WTC11 (cell line): ENCODE data around the gene AADAT. TPM values are rescaled to one million over a fixed set of nuclear protein-coding genes. Genes with fewer than 3 reads are reported as not detected.

ENCODE experiments used
- ATAC-seq: fragments of 200-7000 bp; cut with Tn5 transposase; 2 replicates; pipeline ENCODE4 v1.10.0; 2021; ENCODE audit warnings: mild to moderate bottlenecking, moderate library complexity
- CTCF ChIA-PET: fragments of 300-600 bp; sonication (Branson Sonifier 250); formaldehyde crosslinking; loops from one replicate; lab custom pipeline; 2021; ENCODE audit warnings: antibody characterized with exemption; lab: Charles Lee
- POLR2A ChIA-PET: fragments of 350-600 bp; sonication (Branson Sonifier 250); formaldehyde crosslinking; loops from one replicate; lab custom pipeline; 2021; ENCODE audit warnings: antibody characterized with exemption; lab: Charles Lee
- DNase-seq: peaks from one replicate; pipeline ENCODE4 v3.0.0; 2021; ENCODE audit warnings: low spot score
- H3K27ac Mint-ChIP-seq: 2 replicates; pipeline ENCODE4 v1.8.0; 2021; ENCODE audit warnings: mixed read lengths
- H3K27me3 Mint-ChIP-seq: 2 replicates; pipeline ENCODE4 v1.8.0; 2021; ENCODE audit warnings: low read depth, mild to moderate bottlenecking, moderate library complexity, mixed read lengths
- H3K36me3 Mint-ChIP-seq: 2 replicates; pipeline ENCODE4 v1.8.0; 2021; ENCODE audit warnings: mixed read lengths
- H3K4me1 Mint-ChIP-seq: 2 replicates; pipeline ENCODE4 v1.8.0; 2022; ENCODE audit warnings: mixed read lengths
- H3K4me3 Mint-ChIP-seq: 2 replicates; pipeline ENCODE4 v1.8.0; 2021; ENCODE audit warnings: mild to moderate bottlenecking, moderate library complexity, mixed read lengths
- H3K9me3 Mint-ChIP-seq: 2 replicates; pipeline ENCODE4 v1.8.0; 2021; ENCODE audit warnings: mixed read lengths
- FOXJ3 ChIP-seq: sonication (generic); formaldehyde crosslinking; IDR thresholded peaks from 2 replicates; pipeline ENCODE4 v1.9.0; 2021; ENCODE audit warnings: missing genetic modification reagents, mild to moderate bottlenecking, borderline replicate concordance
- MXD4 ChIP-seq: fragments of 250-450 bp; sonication (Bioruptor Pico); IDR thresholded peaks from 2 replicates; pipeline ENCODE4 v1.8.0; 2021; ENCODE audit warnings: mild to moderate bottlenecking, moderate library complexity, borderline replicate concordance
- SMAD4 ChIP-seq: sonication (generic); formaldehyde crosslinking; IDR thresholded peaks from 2 replicates; pipeline ENCODE4 v1.8.0; 2022; ENCODE audit warnings: mild to moderate bottlenecking, missing genetic modification reagents
- total RNA-seq: library from RNA; stranded (reverse); gene quantifications from 3 replicates; pipeline ENCODE4 v1.2.3, GENCODE V29; 2021
- TF ChIP-seq, protein P1 (sequence below): fragments of 250-450 bp; sonication (Bioruptor Pico); IDR thresholded peaks from 2 replicates; pipeline ENCODE4 v1.9.0; 2021; ENCODE audit warnings: mild to moderate bottlenecking, borderline replicate concordance
- TF ChIP-seq, protein P2 (sequence below): sonication (generic); formaldehyde crosslinking; IDR thresholded peaks from 2 replicates; pipeline ENCODE4 v1.8.1; 2023; ENCODE audit warnings: mild to moderate bottlenecking, missing genetic modification reagents
- TF ChIP-seq, protein P3 (sequence below): fragments of 250-450 bp; sonication (Bioruptor Pico); IDR thresholded peaks from 2 replicates; pipeline ENCODE4 v2.1.2; 2022; ENCODE audit warnings: mild to moderate bottlenecking, moderate library complexity
- TF ChIP-seq, protein P4 (sequence below): sonication (generic); formaldehyde crosslinking; IDR thresholded peaks from 2 replicates; pipeline ENCODE4 v1.8.1; 2023; ENCODE audit warnings: mild to moderate bottlenecking, missing genetic modification reagents, borderline replicate concordance
- TF ChIP-seq, protein P5 (sequence below): fragments of 200-600 bp; IDR thresholded peaks from 2 replicates; pipeline ENCODE4 v1.8.0; 2022; ENCODE audit warnings: antibody characterized with exemption

Gene AADAT
- total RNA-seq, 1 experiment from 2014 or later, result 12.3 TPM

DNA sequence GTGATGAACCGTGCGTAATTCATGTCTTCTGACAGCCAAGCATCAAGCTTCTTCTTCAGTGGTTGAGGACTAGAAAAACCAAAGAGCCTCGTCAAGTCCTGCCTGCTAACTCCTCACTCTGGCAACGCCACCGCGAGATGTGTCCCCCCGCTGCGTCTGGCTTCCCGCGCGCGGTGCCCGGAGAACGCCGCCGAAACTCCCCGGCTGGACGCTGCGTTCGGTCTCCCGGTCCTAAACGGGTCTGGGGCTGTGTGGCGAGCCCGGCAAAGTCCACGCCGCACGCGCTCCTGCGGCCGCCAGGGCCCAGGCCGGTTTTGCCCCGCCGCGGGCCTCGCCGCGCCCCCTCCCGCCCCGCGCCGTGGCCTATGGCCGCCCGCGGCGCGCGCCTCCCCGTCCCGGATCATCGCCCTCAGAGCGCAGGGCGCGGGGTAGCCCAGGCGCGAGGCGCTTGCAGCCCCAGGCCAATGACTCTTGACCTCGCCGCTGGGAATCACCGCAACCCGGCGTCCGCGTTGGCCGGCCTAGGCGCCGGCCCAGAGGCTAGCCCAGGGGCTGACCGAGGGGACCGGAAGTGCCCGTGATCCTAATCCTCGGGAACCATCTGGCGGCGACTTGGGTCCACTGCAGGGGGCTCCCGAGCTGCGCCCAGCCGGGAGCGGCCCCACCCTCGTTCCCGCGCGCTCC, at the start of gene AADAT (continued):
- TF ChIP-seq, protein P1, sequence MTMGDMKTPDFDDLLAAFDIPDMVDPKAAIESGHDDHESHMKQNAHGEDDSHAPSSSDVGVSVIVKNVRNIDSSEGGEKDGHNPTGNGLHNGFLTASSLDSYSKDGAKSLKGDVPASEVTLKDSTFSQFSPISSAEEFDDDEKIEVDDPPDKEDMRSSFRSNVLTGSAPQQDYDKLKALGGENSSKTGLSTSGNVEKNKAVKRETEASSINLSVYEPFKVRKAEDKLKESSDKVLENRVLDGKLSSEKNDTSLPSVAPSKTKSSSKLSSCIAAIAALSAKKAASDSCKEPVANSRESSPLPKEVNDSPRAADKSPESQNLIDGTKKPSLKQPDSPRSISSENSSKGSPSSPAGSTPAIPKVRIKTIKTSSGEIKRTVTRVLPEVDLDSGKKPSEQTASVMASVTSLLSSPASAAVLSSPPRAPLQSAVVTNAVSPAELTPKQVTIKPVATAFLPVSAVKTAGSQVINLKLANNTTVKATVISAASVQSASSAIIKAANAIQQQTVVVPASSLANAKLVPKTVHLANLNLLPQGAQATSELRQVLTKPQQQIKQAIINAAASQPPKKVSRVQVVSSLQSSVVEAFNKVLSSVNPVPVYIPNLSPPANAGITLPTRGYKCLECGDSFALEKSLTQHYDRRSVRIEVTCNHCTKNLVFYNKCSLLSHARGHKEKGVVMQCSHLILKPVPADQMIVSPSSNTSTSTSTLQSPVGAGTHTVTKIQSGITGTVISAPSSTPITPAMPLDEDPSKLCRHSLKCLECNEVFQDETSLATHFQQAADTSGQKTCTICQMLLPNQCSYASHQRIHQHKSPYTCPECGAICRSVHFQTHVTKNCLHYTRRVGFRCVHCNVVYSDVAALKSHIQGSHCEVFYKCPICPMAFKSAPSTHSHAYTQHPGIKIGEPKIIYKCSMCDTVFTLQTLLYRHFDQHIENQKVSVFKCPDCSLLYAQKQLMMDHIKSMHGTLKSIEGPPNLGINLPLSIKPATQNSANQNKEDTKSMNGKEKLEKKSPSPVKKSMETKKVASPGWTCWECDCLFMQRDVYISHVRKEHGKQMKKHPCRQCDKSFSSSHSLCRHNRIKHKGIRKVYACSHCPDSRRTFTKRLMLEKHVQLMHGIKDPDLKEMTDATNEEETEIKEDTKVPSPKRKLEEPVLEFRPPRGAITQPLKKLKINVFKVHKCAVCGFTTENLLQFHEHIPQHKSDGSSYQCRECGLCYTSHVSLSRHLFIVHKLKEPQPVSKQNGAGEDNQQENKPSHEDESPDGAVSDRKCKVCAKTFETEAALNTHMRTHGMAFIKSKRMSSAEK (CRISPR knock-in tag), result no peak
- no peak for TF ChIP-seq SMAD4 (CRISPR knock-in tag)
- TF ChIP-seq, protein P2, sequence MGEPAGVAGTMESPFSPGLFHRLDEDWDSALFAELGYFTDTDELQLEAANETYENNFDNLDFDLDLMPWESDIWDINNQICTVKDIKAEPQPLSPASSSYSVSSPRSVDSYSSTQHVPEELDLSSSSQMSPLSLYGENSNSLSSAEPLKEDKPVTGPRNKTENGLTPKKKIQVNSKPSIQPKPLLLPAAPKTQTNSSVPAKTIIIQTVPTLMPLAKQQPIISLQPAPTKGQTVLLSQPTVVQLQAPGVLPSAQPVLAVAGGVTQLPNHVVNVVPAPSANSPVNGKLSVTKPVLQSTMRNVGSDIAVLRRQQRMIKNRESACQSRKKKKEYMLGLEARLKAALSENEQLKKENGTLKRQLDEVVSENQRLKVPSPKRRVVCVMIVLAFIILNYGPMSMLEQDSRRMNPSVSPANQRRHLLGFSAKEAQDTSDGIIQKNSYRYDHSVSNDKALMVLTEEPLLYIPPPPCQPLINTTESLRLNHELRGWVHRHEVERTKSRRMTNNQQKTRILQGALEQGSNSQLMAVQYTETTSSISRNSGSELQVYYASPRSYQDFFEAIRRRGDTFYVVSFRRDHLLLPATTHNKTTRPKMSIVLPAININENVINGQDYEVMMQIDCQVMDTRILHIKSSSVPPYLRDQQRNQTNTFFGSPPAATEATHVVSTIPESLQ (CRISPR knock-in tag), result no peak
- TF ChIP-seq, protein P3, sequence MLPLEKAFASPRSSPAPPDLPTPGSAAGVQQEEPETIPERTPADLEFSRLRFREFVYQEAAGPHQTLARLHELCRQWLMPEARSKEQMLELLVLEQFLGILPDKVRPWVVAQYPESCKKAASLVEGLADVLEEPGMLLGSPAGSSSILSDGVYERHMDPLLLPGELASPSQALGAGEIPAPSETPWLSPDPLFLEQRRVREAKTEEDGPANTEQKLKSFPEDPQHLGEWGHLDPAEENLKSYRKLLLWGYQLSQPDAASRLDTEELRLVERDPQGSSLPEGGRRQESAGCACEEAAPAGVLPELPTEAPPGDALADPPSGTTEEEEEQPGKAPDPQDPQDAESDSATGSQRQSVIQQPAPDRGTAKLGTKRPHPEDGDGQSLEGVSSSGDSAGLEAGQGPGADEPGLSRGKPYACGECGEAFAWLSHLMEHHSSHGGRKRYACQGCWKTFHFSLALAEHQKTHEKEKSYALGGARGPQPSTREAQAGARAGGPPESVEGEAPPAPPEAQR (CRISPR knock-in tag), result no peak
- TF ChIP-seq FOXJ3 (CRISPR knock-in tag), result no peak
- TF ChIP-seq, protein P4, sequence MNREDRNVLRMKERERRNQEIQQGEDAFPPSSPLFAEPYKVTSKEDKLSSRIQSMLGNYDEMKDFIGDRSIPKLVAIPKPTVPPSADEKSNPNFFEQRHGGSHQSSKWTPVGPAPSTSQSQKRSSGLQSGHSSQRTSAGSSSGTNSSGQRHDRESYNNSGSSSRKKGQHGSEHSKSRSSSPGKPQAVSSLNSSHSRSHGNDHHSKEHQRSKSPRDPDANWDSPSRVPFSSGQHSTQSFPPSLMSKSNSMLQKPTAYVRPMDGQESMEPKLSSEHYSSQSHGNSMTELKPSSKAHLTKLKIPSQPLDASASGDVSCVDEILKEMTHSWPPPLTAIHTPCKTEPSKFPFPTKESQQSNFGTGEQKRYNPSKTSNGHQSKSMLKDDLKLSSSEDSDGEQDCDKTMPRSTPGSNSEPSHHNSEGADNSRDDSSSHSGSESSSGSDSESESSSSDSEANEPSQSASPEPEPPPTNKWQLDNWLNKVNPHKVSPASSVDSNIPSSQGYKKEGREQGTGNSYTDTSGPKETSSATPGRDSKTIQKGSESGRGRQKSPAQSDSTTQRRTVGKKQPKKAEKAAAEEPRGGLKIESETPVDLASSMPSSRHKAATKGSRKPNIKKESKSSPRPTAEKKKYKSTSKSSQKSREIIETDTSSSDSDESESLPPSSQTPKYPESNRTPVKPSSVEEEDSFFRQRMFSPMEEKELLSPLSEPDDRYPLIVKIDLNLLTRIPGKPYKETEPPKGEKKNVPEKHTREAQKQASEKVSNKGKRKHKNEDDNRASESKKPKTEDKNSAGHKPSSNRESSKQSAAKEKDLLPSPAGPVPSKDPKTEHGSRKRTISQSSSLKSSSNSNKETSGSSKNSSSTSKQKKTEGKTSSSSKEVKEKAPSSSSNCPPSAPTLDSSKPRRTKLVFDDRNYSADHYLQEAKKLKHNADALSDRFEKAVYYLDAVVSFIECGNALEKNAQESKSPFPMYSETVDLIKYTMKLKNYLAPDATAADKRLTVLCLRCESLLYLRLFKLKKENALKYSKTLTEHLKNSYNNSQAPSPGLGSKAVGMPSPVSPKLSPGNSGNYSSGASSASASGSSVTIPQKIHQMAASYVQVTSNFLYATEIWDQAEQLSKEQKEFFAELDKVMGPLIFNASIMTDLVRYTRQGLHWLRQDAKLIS, result no peak
- no peak for TF ChIP-seq MXD4

DNA sequence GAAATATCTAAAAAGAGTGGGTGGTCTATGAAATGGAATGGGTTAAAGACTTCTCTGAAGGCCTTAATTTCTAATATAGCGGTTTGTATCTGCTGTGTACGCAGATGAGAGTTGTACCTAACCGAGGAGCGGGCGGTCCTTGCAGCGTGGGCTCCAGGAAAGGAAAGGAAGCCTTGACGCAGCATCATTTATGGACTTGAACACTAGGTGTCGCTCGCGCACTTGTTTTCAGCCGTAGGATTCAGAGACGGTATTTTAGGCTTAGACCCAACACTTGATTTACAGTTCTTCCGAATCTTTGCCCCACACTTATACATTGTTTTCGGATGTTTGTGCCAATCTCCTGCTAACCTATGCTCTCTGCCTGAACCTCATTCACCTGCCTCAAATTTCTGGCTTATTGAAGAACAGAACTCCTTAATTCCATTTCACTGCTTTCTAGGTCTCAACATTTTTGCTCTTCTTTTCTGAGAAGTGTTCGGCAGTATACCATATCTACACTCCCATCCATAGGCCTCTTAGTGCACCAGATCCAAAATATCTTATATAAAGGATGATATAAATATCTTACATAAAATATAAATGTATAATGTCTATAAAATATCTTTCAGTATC, 48.9 kb upstream of the AADAT start:
- ChIA-PET CTCF (interaction anchor here (2.2 kb wide), 1 partner anchor 122 kb away, joined by 16 read pairs; no protein-coding TSS in a partner anchor), POLR2A (no interaction called here)
- ATAC-seq (peak; percentile 98), DNase-seq (peak; percentile 85)
- Mint-ChIP-seq H3K4me3 (no peak overlapping the region), H3K9me3 (peaks cover 14% of the 10 kb centered on the region), H3K4me1 (no peaks in the 10 kb centered on the region), H3K36me3 (peaks cover 11% of the 10 kb centered on the region), H3K27ac (no peak overlapping the region), H3K27me3 (no peaks in the 10 kb centered on the region)
- TF ChIP-seq, protein P5, sequence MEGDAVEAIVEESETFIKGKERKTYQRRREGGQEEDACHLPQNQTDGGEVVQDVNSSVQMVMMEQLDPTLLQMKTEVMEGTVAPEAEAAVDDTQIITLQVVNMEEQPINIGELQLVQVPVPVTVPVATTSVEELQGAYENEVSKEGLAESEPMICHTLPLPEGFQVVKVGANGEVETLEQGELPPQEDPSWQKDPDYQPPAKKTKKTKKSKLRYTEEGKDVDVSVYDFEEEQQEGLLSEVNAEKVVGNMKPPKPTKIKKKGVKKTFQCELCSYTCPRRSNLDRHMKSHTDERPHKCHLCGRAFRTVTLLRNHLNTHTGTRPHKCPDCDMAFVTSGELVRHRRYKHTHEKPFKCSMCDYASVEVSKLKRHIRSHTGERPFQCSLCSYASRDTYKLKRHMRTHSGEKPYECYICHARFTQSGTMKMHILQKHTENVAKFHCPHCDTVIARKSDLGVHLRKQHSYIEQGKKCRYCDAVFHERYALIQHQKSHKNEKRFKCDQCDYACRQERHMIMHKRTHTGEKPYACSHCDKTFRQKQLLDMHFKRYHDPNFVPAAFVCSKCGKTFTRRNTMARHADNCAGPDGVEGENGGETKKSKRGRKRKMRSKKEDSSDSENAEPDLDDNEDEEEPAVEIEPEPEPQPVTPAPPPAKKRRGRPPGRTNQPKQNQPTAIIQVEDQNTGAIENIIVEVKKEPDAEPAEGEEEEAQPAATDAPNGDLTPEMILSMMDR, result peak; percentile 65
- TF ChIP-seq SMAD4 (CRISPR knock-in tag), result no peak
